Cardiac fibroblast (primary cell): ENCODE measurements around the gene DNM2.
A peak's percentile ranks its signal among the peaks of the same experiment; 100 is the strongest.
"Not testable (repeated sequence)": the region's sequence is repeated elsewhere in the genome, so short reads cannot be mapped to it uniquely, and the experiment has no call there.

Source experiments
- DNase-seq, 2 donors: peaks; one replicate each; pipeline versions ENCODE4 v3.0.0 to v3.0.0-alpha.2; 2010; ENCODE audit warnings: low read depth in 2 of 2
- H3K4me3 ChIP-seq, 2 donors: replicated peaks in 1 of 2; 1 replicate in 1 of 2; 2 replicates in 1 of 2; pipeline ENCODE4 v1.5.1; 2011; ENCODE audit warnings: low read depth in 2 of 2, low read length in 2 of 2, mild to moderate bottlenecking in 2 of 2, moderate library complexity in 1 of 2
- CTCF ChIP-seq: IDR thresholded peaks from one replicate; pipeline ENCODE4 v1.5.1; 2011; ENCODE audit warnings: low read depth, mild to moderate bottlenecking, low read length, inconsistent platforms

The DNM2 gene

GRCh38 chr19:10864538-10864899 lies 146.6 kb downstream of the DNM2 start:
- H3K4me3 ChIP-seq, result no peak overlapping the region
- peak; percentile 79 to 83 for DNase-seq
- TF ChIP-seq CTCF, result peak; percentile 88

- no peak for TF ChIP-seq CTCF
- DNase-seq, result no peak
- no peak overlapping the region for H3K4me3 ChIP-seq
These were observed 148.6 kb downstream of the DNM2 start for GRCh38 chr19:10866495-10866894.

- no peak overlapping the region for H3K4me3 ChIP-seq
- no peak for TF ChIP-seq CTCF
- no peak for DNase-seq
These were observed 151.1 kb downstream of the DNM2 start for GRCh38 chr19:10868872-10869547.

GRCh38 chr19:10869872-10870311 lies 152.0 kb downstream of the DNM2 start:
- H3K4me3 ChIP-seq, result not testable (repeated sequence)

GRCh38 chr19:10870501-10870954 lies 152.6 kb downstream of the DNM2 start:
- no peak for TF ChIP-seq CTCF
- peak overlapping the region; percentile 46 to 48 for H3K4me3 ChIP-seq
- DNase-seq, result no peak

More at GRCh38 chr19:10869872-10870311, 152.0 kb downstream of the DNM2 start:
- not testable (repeated sequence) for DNase-seq

GRCh38 chr19:10870955-10871603 lies 153.2 kb downstream of the DNM2 start, which contains the start of gene CARM1:
Gene CARM1, plus strand, starts transcription at chr19:10871553. Its CDS starts 150 bp downstream, at chr19:10871703.
- peak; percentile 99 to 100 for DNase-seq
- peak; percentile 34 for TF ChIP-seq CTCF
- peak within 1 kb of the TSS; percentile 90 to 97 for H3K4me3 ChIP-seq
